ENCODE data around the gene SLC7A5.
A peak's percentile ranks its signal among the peaks of the same experiment; 100 is the strongest.
"Not testable (repeated sequence)": the region's sequence is repeated elsewhere in the genome, so short reads cannot be mapped to it uniquely, and the experiment has no call there.

The SLC7A5 gene

DNA sequence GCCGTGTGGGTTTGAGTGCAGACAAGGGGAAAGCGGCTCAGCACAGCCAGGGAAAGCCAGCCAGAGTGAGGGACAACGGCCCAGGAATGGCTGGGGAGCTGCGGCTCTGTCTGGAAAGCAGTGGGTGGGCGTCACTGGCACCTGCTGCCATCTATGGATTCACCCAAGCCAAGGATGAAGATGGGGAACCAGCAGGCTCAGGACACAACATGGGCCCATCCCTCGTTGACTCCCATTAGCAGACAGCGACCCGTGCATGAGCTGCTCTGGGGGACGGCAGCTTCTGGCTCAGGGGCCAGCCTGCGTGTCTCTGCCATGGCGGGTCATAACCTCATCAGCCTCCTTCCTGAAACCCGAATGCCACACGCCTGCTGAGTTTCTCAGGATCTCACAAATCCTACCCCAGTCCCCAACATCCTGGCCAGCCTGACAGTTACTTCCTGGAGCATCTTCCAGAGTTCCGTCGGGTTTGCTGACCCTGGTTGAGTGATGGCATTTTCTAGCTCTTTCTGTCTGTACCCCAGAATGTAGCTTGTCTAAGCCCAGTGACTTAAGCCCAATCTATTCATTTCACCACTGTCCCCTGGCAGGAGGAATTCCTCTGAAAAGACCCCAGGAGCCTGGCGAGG, 50.7 kb downstream of the SLC7A5 start:
- DNase-seq, result no peak

DNA sequence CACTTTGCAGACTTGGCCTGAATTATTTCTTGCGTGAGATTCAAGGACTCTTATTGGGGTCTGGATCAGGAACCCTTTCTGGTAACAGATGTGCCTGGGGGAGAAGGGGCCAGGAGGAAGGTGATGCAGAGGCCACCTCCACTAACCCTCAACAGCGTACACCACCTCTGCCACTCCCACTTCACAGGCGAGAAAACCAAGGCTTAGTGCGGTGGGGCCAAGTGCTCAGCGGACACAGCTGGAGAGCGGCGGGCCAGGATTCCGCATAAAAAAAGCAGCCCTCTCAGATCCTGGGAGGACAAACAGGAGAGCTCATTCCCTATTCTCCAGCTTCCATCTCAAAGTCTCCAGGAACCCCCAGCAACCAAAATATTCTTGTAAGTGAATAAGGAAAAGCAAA, 51.4 kb downstream of the SLC7A5 start:
- no peak for DNase-seq

GRCh38 chr16:87817370-87817769, 51.9 kb downstream of the SLC7A5 start:
- DNase-seq, result not testable (repeated sequence)

DNA sequence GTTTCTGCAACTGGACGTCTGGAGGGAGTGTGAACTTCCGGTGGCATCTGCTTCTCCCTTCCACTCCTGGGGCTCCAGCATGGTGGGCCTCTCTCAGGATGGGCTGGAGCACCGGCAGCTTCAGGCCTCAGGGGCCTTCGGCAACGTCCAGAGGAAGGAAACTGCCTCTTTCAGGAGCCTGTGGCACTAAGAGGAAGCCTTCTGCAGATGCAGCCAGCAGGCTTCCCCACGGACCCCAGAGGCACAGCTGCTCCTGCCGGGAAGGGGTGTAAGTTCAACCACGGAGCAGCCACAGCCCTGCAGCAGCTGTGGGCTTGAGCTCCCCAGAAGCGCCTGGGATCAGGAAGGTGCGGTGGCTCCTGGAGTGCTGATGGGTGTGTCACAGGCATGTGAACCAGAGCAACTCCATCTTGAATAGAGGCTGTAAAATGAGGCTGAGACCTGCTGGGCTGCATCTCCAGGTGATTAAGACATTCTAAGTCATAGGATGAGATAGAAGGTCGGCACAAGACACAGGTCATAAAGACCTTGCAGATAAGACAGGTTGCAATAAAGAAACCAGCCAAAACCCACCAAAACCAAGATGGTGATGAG, 52.7 kb downstream of the SLC7A5 start:
- DNase-seq, result no peak

DNA sequence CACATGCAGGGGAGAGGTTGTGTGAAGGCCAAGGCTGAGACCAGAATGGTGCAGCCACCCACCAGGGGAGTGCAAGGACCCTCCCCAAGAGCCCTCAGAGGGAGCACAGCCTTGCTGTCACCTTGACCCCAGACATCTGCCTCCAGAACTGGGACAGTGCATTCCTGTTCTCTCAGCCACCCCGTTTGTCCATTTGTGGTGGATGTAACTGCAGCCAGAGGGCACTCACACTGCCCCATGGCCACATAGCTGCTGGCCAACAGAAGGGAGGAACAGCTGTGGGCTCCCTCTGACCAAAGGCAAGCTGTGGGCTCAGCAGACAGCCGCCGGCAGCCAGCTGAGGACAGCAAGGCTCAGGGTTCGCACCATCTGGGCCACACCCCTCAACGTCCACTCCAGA, 53.7 kb downstream of the SLC7A5 start:
- no peak for DNase-seq

GRCh38 chr16:87812200-87812656, 57.1 kb downstream of the SLC7A5 start:
- no peak for DNase-seq

- DNase-seq, result not testable (repeated sequence)
These were observed 57.9 kb downstream of the SLC7A5 start for GRCh38 chr16:87811454-87811853.

DNA sequence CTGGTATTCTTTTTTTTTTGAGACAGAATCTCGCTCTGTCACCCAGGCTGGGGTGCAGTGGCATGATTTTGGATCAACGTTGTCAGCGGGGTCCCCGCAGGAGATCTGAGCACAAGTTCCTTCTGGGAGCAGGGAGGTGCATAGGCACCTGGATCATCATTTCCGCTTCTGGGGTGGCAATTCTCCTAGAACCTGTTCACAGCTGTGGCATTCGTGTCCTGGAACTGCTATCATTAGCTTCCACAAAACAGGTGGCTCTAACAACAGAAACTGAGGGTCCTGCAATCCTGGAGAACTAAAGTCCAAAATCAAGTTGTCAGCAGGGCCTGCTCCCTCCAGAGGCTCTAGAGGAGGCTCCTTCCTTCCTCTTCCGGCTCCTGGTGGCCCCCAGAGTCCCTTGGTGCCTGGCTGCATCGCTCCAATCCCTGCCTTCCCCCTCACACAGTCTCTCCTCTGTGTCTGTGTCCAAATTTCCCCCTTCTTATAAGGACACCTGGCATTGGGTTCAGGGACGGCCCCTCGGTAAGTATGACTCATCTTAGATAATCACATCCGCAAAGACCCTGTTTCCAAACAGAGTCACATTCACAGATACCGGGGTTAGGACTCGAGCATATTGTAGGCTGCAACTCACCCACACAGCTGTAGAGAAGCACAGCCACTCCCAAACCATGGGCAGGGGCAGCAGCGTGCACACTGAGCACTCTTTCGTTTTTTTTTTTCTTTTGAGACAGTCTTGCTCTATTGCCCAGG, 60.0 kb downstream of the SLC7A5 start:
- no peak for DNase-seq

DNA sequence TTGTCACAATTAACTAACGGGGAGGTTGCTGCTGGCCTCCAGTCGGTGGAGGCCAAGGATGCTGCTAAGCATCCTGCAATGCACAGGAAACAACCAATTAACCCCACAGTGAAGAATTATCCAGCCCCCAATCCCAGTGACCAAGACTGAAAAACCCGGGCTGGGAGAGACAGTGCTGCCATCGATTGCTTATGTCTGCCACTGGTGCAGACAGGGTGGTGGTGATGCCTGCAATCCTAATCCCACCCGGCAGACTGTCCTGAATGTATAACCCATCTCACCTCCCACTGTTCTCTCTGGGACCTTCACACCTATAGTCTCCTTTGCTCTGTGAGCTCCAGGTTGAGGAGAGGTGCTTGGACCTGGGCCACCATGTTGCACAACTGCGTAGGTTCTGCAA, 61.2 kb downstream of the SLC7A5 start:
- no peak for DNase-seq

GRCh38 chr16:87806641-87807546, 62.4 kb downstream of the SLC7A5 start:
- peak; percentile 13 for DNase-seq

DNA sequence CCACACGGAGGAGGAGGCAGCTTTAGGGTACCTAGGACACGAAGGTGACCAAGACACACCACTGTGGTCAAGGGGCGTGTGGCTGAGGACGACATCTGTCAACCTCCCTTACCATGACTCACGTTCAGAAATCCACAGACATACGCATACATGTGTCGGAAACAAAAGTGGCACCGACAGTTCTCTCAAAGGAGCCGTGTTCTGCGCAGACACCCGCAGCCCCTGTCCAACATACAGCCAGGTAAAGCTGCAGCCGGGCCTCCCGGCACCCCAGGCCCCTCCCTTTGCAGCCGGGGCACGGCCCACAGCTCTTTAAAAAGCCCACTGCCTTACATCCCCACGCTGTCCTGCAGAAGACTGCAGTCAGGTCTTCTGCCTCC, 63.1 kb downstream of the SLC7A5 start:
- no peak for DNase-seq

- no peak for DNase-seq
These were observed 65.9 kb downstream of the SLC7A5 start for GRCh38 chr16:87803385-87803784.

- no peak for DNase-seq
These were observed 66.6 kb downstream of the SLC7A5 start for GRCh38 chr16:87802670-87803069.

DNA sequence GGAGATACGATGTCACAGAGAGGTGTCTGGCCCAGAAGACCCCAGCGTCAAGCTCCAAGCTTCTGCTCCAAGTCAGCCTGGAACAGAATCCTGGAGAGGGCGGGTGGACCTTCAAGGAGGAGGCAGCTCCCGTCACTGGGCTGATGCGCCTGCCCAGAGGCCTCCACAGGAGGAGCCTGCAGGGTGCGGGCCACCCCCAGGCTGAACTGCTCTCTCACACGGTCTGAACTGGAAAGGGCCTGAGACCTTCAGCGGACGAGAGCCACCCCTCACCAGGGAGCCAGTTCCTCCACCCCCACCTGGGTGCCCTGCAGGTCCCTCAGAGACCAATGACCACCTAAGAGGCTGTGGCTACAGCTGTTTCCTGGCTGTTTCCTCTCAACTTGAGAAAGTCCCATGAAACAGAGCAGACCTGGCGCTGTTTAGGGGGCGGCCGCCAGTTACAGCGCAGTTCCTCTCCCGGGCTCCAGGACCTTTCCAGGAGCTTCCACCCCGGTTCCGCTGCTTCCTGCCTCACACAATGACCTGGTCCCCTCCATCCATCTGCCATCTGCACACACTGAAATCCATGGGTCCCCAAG, 67.5 kb downstream of the SLC7A5 start:
- DNase-seq, result no peak

- DNase-seq, result no peak
These were observed 68.8 kb downstream of the SLC7A5 start for GRCh38 chr16:87800497-87800896.

- no peak for DNase-seq
These were observed 74.0 kb downstream of the SLC7A5 start for GRCh38 chr16:87795336-87795735.

GRCh38 chr16:87794485-87795078, 74.7 kb downstream of the SLC7A5 start:
- DNase-seq, result no peak

GRCh38 chr16:87792205-87792565, 77.1 kb downstream of the SLC7A5 start:
- DNase-seq, result no peak

DNA sequence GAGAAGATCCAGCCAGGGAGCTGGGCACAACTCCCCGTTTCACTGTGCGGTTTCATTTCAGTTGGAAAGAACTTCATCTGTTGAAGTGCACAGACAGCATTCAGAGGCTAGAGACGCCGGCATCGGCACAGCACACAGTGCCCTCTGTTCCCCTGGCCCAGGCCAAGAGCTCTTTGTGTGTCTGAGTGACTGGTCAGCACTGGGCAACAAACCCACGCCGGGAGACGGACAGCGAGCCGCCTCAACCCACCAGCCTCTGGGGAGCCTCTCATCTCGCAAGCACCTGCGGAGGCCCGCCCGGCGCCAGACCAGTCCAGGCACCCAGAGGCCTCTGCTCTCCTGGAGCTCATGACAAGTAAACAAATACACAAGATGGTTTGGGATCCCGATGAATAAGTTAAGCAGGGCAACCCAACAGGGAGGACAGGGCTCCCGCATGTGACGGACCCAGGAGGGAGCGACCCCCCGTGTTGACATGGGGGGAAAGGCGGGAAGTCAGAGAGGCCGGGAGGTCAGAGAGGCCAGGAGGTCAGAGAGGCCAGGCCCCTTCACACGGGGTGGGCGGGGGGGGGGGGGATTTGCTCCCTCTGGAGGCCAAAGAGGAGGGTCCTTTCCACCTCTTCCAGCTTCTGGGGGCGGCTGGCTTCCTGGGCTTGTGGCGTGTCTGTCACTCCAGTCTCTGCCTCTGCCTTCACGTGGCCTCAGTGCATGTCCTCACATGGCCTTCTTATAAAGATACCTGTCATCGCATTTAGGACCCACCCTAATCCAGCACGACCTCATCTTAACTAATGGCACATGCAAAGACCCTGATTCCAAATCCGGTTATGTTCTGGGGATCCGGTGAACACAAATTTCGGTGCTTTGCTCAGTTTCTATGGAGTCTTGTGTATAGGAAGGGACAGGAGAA, 77.8 kb downstream of the SLC7A5 start:
- no peak for DNase-seq

DNA sequence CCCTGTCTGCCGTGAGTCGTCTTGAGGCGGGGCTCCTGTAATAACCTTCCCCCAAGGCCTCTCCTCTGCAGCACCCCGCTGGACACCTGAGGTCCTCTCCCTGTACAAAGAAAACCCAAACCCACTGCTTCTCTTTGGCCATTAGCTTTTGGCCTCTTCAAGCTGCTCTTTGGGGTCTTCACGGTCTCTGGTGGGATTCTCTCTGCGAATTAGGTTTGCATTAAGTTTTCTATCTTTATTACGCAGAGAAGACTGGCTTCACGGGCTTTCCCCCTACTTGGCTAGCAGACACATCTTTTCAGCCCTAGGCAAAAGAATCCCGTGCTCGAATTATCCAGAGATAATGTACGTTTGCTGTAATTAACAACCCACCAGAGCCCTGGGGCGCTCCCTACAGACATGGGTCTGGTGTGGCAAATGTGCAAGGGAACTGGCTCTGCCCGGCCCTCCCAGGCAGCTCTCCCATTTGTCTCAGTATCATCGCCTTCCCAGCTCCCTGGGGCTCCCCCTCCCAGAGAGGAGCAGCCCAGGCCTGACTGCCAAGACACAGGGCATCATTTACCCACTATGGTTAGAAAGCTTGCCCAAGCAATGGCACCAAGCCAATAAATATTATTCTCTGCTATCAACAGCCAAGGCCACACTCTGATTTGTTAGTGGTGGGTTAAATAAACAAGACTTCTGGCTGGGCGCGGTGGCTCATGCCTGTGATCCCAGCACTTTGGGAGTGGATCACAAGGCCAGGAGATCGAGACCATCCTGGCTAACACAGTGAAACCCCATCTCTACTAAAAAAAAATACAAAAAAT, 78.8 kb downstream of the SLC7A5 start:
- DNase-seq, result no peak
